ENCODE results near the gene UGGT2. TPM values are rescaled to one million over a fixed set of nuclear protein-coding genes. Genes with fewer than 3 reads are reported as not detected.
A peak's percentile ranks its signal among the peaks of the same experiment; 100 is the strongest.

The UGGT2 gene
- total RNA-seq, 4 donors from 2014 or later, result 20.5 to 48.6 (median 30.6) TPM

- H3K4me3 ChIP-seq, result no peak overlapping the region
- H3K36me3 ChIP-seq, result no peaks in the 10 kb centered on the region
- H3K27ac ChIP-seq (replicated peaks in 1 of 4), result no peak overlapping the region
- H3K4me1 ChIP-seq, result no peaks in the 10 kb centered on the region
- no peak for TF ChIP-seq POLR2A (IDR thresholded peaks at IDR 0.05; ENCODE audit: low read depth)
- TF ChIP-seq POLR2AphosphoS5 (IDR thresholded peaks at IDR 0.05), result no peak
- TF ChIP-seq CTCF (IDR thresholded peaks at IDR 0.05), result no peak
- TF ChIP-seq EP300 (IDR thresholded peaks at IDR 0.05), result no peak
- H3K9me3 ChIP-seq, result no peaks in the 10 kb centered on the region
- peaks cover 0 to 17% (median 0%) of the 10 kb centered on the region in 4 donors for H3K27me3 ChIP-seq
- intact Hi-C loops (cut with DNase I), result no loop called here
- DNase-seq (ENCODE audit: extremely low spot score), result no peak
Observed at GRCh38 chr13:96082640-96083039, 29.4 kb upstream of the UGGT2 start.

DNA sequence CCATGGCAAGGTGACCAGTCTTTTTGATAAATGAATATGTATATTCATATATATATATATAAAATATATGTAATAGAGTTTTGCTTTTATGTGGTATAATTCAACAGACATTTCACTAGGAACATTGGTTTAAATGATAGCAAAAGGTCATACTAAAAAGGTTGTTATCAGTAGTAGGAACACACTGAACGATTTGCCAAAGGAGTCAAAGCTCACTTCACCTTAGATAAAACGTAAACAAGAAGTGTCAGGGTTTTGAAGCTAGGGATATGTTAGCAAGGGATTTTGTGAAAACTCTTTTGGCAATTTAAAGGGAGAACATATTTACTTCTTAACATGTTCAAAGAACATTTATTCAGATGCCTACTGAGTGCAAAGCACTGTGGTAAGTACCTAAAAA is 28.7 kb upstream of the UGGT2 start:
- no peak for TF ChIP-seq POLR2AphosphoS5 (IDR thresholded peaks at IDR 0.05)
- TF ChIP-seq EP300 (IDR thresholded peaks at IDR 0.05), result no peak
- intact Hi-C loops (cut with DNase I), result no loop called here
- Histone ChIP-seq H3K9me3 (no peaks in the 10 kb centered on the region), H3K4me3 (no peak overlapping the region), H3K4me1 (no peaks in the 10 kb centered on the region), H3K36me3 (no peaks in the 10 kb centered on the region), H3K27ac (replicated peaks in 1 of 4) (no peak overlapping the region), H3K27me3 (peaks cover 0 to 11% (median 0%) of the 10 kb centered on the region in 4 donors)
- no peak for DNase-seq (ENCODE audit: extremely low spot score)
- 38% methylated on average over 2 of the region's 2 CpGs for WGBS

DNA sequence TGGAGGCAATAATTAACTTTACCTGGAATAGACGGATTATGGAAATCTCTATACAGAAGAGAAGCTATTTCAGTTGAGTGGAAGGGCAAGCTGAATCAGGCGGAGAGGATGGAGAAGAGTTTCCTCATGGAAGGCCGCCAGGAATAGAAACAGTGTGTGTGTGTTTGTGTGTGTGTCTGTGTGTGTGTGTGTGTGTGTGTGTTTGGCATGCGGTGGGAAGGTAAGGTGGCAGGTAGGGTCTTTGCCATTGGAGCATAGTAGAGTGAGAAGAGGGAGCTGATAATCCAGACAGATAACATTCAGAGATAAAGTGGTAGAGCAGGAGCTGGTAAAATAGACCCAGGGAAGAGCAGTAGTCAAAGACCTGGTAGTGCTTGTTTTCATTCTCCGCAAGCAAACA is 27.5 kb upstream of the UGGT2 start:
- H3K36me3 ChIP-seq, result no peaks in the 10 kb centered on the region
- 87% methylated on average over 5 of the region's 5 CpGs for WGBS
- TF ChIP-seq POLR2AphosphoS5 (IDR thresholded peaks at IDR 0.05) (no peak), EP300 (IDR thresholded peaks at IDR 0.05) (no peak), CTCF (IDR thresholded peaks at IDR 0.05) (no peak)

DNA sequence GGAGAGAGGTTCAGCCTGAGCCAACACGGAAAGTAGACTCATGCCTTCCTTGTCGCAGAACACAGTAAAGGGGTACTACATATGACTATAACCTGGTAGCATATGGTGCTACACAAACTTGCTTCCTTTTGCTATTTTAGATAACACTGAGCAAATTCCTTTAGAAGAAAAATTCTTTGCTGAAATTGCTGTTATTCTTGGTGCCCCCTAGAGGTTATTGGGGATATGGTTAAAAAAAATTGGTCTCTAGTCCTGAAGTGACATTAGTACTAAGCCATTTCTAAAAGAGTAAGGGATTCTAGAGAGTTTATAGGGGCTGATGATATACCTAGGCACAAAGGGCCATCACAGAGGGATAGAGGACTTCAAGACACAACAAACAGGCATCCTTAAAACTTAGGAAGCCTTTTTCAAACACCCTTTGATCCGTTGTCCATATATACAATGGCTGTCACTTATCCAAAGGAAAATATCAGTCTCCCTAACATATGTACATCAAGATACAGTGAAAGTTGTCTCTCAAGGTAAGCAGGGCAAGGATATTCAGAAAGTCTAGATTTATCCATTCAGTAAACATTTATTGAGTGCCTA is 22.8 kb upstream of the UGGT2 start:
- Histone ChIP-seq H3K36me3 (no peaks in the 10 kb centered on the region), H3K27ac (replicated peaks in 1 of 4) (no peak overlapping the region), H3K27me3 (no peaks in the 10 kb centered on the region), H3K4me3 (no peak overlapping the region), H3K9me3 (no peaks in the 10 kb centered on the region), H3K4me1 (no peaks in the 10 kb centered on the region)
- no peak for TF ChIP-seq POLR2AphosphoS5 (IDR thresholded peaks at IDR 0.05)
- no peak for TF ChIP-seq EP300 (IDR thresholded peaks at IDR 0.05)
- peak; percentile 8 to 45 (median 38) for TF ChIP-seq CTCF (IDR thresholded peaks at IDR 0.05)
- TF ChIP-seq POLR2A (IDR thresholded peaks at IDR 0.05; ENCODE audit: low read depth), result no peak
- WGBS, result 70% methylated on average over 3 of the region's 3 CpGs
- no peak for DNase-seq (ENCODE audit: extremely low spot score)
- intact Hi-C loops (cut with DNase I), result no loop called here

More for the DNA sequence above, 27.5 kb upstream of the UGGT2 start:
- H3K27me3 ChIP-seq, result peaks cover 0 to 11% (median 0%) of the 10 kb centered on the region in 4 donors
- H3K4me3 ChIP-seq, result no peak overlapping the region
- no peak for DNase-seq (ENCODE audit: extremely low spot score)
- no peaks in the 10 kb centered on the region for H3K9me3 ChIP-seq
- intact Hi-C loops (cut with DNase I), result no loop called here
- no peaks in the 10 kb centered on the region for H3K4me1 ChIP-seq
- no peak overlapping the region for H3K27ac ChIP-seq (replicated peaks in 1 of 4)

GRCh38 chr13:96072392-96072791 is 19.2 kb upstream of the UGGT2 start:
- H3K27me3 ChIP-seq, result no peaks in the 10 kb centered on the region
- H3K27ac ChIP-seq (replicated peaks in 1 of 4), result no peak overlapping the region
- WGBS, result 73% methylated on average over 3 of the region's 3 CpGs
- intact Hi-C loops (cut with DNase I), result no loop called here
- DNase-seq (ENCODE audit: extremely low spot score), result no peak
- H3K9me3 ChIP-seq, result no peaks in the 10 kb centered on the region
- no peak for TF ChIP-seq EP300 (IDR thresholded peaks at IDR 0.05)
- no peak for TF ChIP-seq POLR2A (IDR thresholded peaks at IDR 0.05; ENCODE audit: low read depth)
- H3K4me3 ChIP-seq, result no peak overlapping the region
- no peaks in the 10 kb centered on the region for H3K4me1 ChIP-seq
- no peaks in the 10 kb centered on the region for H3K36me3 ChIP-seq

DNA sequence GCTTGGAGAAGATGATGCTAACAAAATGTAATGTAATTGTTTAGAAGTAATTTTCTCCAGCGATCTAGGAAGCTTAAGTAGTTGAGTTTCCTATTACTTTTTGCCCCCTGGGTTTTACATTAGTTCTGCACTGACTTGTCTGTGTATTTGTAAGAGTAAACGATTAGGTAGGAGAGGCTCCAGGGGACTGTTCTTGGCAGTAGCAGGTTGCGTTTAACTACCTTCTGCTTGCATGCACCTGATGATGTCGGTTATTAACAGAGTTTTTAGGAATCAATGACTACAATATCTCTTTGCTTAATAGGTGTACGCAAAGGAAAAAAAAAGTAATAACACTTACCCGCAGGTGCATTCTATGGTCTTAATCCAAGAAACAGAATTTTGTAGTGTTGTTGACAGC is 18.3 kb upstream of the UGGT2 start:
- H3K27ac ChIP-seq (replicated peaks in 1 of 4), result no peak overlapping the region
- DNase-seq (ENCODE audit: extremely low spot score), result no peak
- H3K9me3 ChIP-seq, result no peaks in the 10 kb centered on the region
- 79% methylated on average over 6 of the region's 6 CpGs for WGBS
- intact Hi-C loops (cut with DNase I), result no loop called here
- no peaks in the 10 kb centered on the region for H3K27me3 ChIP-seq
- TF ChIP-seq POLR2AphosphoS5 (IDR thresholded peaks at IDR 0.05) (no peak), CTCF (IDR thresholded peaks at IDR 0.05) (no peak), EP300 (IDR thresholded peaks at IDR 0.05) (no peak), POLR2A (IDR thresholded peaks at IDR 0.05; ENCODE audit: low read depth) (no peak)
- H3K4me3 ChIP-seq, result no peak overlapping the region
- no peaks in the 10 kb centered on the region for H3K4me1 ChIP-seq
- H3K36me3 ChIP-seq, result no peaks in the 10 kb centered on the region

All from esophagus muscularis mucosa (tissue), 4 donors.